Sigmoid colon (tissue), 7 donors: ENCODE data around the gene STOX1. TPM values are rescaled to one million over a fixed set of nuclear protein-coding genes. Genes with fewer than 3 reads are reported as not detected.
"Not testable (repeated sequence)": the region's sequence is repeated elsewhere in the genome, so short reads cannot be mapped to it uniquely, and the experiment has no call there.

Experiments
- DNase-seq: peaks from one replicate; pipeline ENCODE4 v3.0.0-alpha.2; 2019
- H3K27ac ChIP-seq, 4 donors: fragments of 200-600 bp; sonication (generic); one replicate each; pipeline ENCODE4 v1.5.1; 2016 to 2019; ENCODE audit warnings: mild to moderate bottlenecking in 1 of 4
- H3K27me3 ChIP-seq, 3 donors: fragments of 200-600 bp; sonication (generic); one replicate each; pipeline ENCODE4 v1.5.1; 2019; ENCODE audit warnings: mild to moderate bottlenecking in 1 of 3
- H3K36me3 ChIP-seq, 4 donors: fragments of 200-600 bp; sonication (generic); one replicate each; pipeline ENCODE4 v1.5.1; 2016 to 2019
- H3K4me1 ChIP-seq, 4 donors: fragments of 200-600 bp; sonication (generic); one replicate each; pipeline ENCODE4 v1.5.1; 2017 to 2019
- H3K4me3 ChIP-seq, 4 donors: fragments of 200-600 bp; sonication (generic); one replicate each; pipeline ENCODE4 v1.5.1; 2017 to 2019; ENCODE audit warnings: mild to moderate bottlenecking in 2 of 4, moderate library complexity in 1 of 4
- H3K9me3 ChIP-seq, 4 donors: fragments of 200-600 bp in 3 of 4; sonication (generic) in 3 of 4; one replicate each; pipeline versions ENCODE4 v1.5.1 to v1.6.1; 2013 to 2019
- CTCF ChIP-seq, 4 experiments: fragments of 450-650 bp in 3 of 4; fragments of 200-600 bp in 1 of 4; IDR thresholded peaks; one replicate each; pipeline ENCODE4 v1.5.1; 2016 to 2019; ENCODE audit warnings: antibody characterized with exemption in 4 of 4, mild to moderate bottlenecking in 3 of 4, moderate library complexity in 2 of 4
- EP300 ChIP-seq, 4 donors: sonication (generic); formaldehyde crosslinking; IDR thresholded peaks; one replicate each; pipeline ENCODE4 v1.6.1; 2017; ENCODE audit warnings: antibody characterized with exemption in 4 of 4
- POLR2A ChIP-seq, 2 donors: fragments of 450-650 bp; IDR thresholded peaks; one replicate each; pipeline ENCODE4 v1.6.1; 2016; ENCODE audit warnings: antibody characterized with exemption in 2 of 2, mild to moderate bottlenecking in 2 of 2, moderate library complexity in 2 of 2
- POLR2AphosphoS5 ChIP-seq, 4 donors: sonication (generic); formaldehyde crosslinking; IDR thresholded peaks; one replicate each; pipeline ENCODE4 v1.6.1; 2017; ENCODE audit warnings: antibody characterized with exemption in 4 of 4
- WGBS, 2 donors: extraction: QIAGEN DNeasy Blood & Tissue Kit; methylation state at CpG; one replicate each; pipeline ENCODE4 v1.1.7; 2013; 5-methylcytosine and 5-hydroxymethylcytosine counted together
- intact Hi-C: fragments of 100-400 bp; cut with DNase I; formaldehyde crosslinking; loops from one replicate; pipeline ENCODE4 v1.15.1; 2023
- polyA plus RNA-seq, 3 donors: library from polyadenylated mRNA; stranded (reverse); fragments of 200-250 nt; gene quantifications; one replicate each; pipeline ENCODE4 v1.2.3, GENCODE V29; 2013
- total RNA-seq, 4 donors: library from RNA; depleted of rRNA; stranded (reverse); fragments of >200 nt; gene quantifications; one replicate each; pipeline ENCODE4 v1.1.0, GENCODE V29; 2016
- donor health status: healthy with polysubstance abuse.
- donor health status: Bipolar disorder and iron deficiency.
- donor health status: healthy.

Gene STOX1
- total and polyA plus RNA-seq, 7 donors = 0.41 to 2.9 (median 1.3) TPM; not detected in 1

GRCh38 chr10:68800211-68800610 lies 27.1 kb upstream of the STOX1 start:
- DNase-seq = no peak
- H3K4me3 ChIP-seq = no peak overlapping the region
- no peak overlapping the region for H3K27ac ChIP-seq
- no peaks in the 10 kb centered on the region for H3K27me3 ChIP-seq
- no peaks in the 10 kb centered on the region for H3K4me1 ChIP-seq
- H3K9me3 ChIP-seq = no peaks in the 10 kb centered on the region
- H3K36me3 ChIP-seq = peaks cover 0 to 21% (median 7%) of the 10 kb centered on the region in 4 donors
- intact Hi-C loops = no loop called here
- 60 to 62% methylated on average over 2 of the region's 2 CpGs for WGBS, 2 donors
- no peak for TF ChIP-seq POLR2AphosphoS5 (IDR thresholded peaks at IDR 0.05)
- TF ChIP-seq EP300 (IDR thresholded peaks at IDR 0.05) = no peak
- no peak for TF ChIP-seq CTCF (IDR thresholded peaks at IDR 0.05)
- no peak for TF ChIP-seq POLR2A (IDR thresholded peaks at IDR 0.05)

DNA sequence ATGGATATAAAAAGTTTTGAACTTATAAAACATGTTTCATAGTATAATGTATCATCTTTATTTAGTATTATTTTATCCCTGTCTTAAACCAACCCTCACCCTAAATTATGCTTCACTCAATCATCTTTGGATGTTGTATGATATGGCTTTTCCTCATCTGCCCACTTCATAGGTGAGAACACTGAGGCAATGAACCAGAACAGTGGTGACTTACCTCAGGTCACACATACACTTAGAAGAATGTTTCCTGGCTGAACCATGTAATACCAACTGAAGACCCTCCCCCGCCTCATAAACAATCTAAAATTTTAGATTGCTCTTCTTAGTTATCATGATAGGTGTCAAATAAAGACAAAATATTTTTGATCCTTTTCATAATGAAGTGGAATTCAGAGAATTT lies 22.6 kb upstream of the STOX1 start:
- Histone ChIP-seq H3K4me1 (no peaks in the 10 kb centered on the region), H3K4me3 (no peak overlapping the region), H3K9me3 (no peaks in the 10 kb centered on the region), H3K27ac (no peak overlapping the region), H3K27me3 (no peaks in the 10 kb centered on the region), H3K36me3 (no peaks in the 10 kb centered on the region)
- 97 to 98% methylated on average over 1 of the region's 1 CpG for WGBS, 2 donors
- DNase-seq = no peak
- TF ChIP-seq POLR2A (IDR thresholded peaks at IDR 0.05) (no peak), POLR2AphosphoS5 (IDR thresholded peaks at IDR 0.05) (no peak), EP300 (IDR thresholded peaks at IDR 0.05) (no peak), CTCF (IDR thresholded peaks at IDR 0.05) (no peak)
- intact Hi-C loops = no loop called here

GRCh38 chr10:68810830-68811229 lies 16.5 kb upstream of the STOX1 start:
- H3K27ac ChIP-seq, H3K27me3 ChIP-seq, H3K36me3 ChIP-seq, DNase-seq, intact Hi-C loops, H3K4me3 ChIP-seq, H3K4me1 ChIP-seq, H3K9me3 ChIP-seq: not testable (repeated sequence)
- 93 to 94% methylated on average over 9 of the region's 9 CpGs for WGBS, 2 donors

- H3K9me3 ChIP-seq = no peaks in the 10 kb centered on the region
- H3K27ac ChIP-seq = no peak overlapping the region
- no peak for DNase-seq
- H3K27me3 ChIP-seq = no peaks in the 10 kb centered on the region
- WGBS, 2 donors = 90 to 93% methylated on average over 7 of the region's 7 CpGs
- H3K4me3 ChIP-seq = no peak overlapping the region
- intact Hi-C loops = no loop called here
- no peaks in the 10 kb centered on the region for H3K4me1 ChIP-seq
- TF ChIP-seq EP300 (IDR thresholded peaks at IDR 0.05) (no peak), CTCF (IDR thresholded peaks at IDR 0.05) (no peak), POLR2A (IDR thresholded peaks at IDR 0.05) (no peak), POLR2AphosphoS5 (IDR thresholded peaks at IDR 0.05) (no peak)
- H3K36me3 ChIP-seq = no peaks in the 10 kb centered on the region
Observed at GRCh38 chr10:68811314-68812009, 15.9 kb upstream of the STOX1 start.

GRCh38 chr10:68812420-68812819 lies 14.9 kb upstream of the STOX1 start:
- H3K9me3 ChIP-seq = no peaks in the 10 kb centered on the region
- 80 to 87% methylated on average over 4 of the region's 4 CpGs for WGBS, 2 donors
- H3K4me1 ChIP-seq = no peaks in the 10 kb centered on the region
- no peaks in the 10 kb centered on the region for H3K36me3 ChIP-seq
- intact Hi-C loops = no loop called here
- H3K4me3 ChIP-seq = no peak overlapping the region
- no peak for TF ChIP-seq EP300 (IDR thresholded peaks at IDR 0.05)
- TF ChIP-seq POLR2A (IDR thresholded peaks at IDR 0.05) = no peak
- no peak for TF ChIP-seq CTCF (IDR thresholded peaks at IDR 0.05)
- TF ChIP-seq POLR2AphosphoS5 (IDR thresholded peaks at IDR 0.05) = no peak
- H3K27ac ChIP-seq = no peak overlapping the region
- DNase-seq = no peak
- H3K27me3 ChIP-seq = no peaks in the 10 kb centered on the region
